Loucy (cell line): ENCODE results near the gene TIAM1.

Source experiments
- EZH2phosphoT487 ChIP-seq: fragments of 200-600 bp; IDR thresholded peaks from 2 replicates; pipeline ENCODE4 v1.6.1; 2018; ENCODE audit warnings: antibody characterized with exemption, mild to moderate bottlenecking, moderate library complexity, borderline replicate concordance
- TF ChIP-seq, protein P1 (sequence below): fragments of 200-600 bp; sonication (generic); conservative IDR thresholded peaks from 2 replicates; pipeline ENCODE4 v1.5.1; 2014; ENCODE audit warnings: mild to moderate bottlenecking, antibody characterized with exemption, low read length

DNA sequence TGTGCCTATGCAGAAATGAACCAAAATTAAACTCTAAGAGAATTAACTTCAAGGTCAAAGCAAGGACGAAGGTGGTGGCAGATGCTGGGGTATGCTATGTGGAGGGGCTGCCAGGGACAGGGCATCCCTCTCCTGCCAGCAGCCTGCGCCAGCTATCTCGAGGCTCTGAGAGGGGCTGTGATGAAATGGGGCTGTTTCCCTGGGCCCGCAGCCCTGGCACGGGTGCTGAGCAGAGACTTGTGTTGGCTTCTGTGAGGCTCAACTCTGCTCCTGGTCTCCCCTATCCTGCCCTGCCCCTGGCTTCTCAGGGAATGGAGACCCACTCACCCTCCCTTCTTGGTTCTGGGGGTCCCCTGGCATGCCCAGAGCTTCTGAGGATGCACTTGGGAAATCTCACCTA lies 41.9 kb upstream of the TIAM1 start:
- TF ChIP-seq, protein P1, sequence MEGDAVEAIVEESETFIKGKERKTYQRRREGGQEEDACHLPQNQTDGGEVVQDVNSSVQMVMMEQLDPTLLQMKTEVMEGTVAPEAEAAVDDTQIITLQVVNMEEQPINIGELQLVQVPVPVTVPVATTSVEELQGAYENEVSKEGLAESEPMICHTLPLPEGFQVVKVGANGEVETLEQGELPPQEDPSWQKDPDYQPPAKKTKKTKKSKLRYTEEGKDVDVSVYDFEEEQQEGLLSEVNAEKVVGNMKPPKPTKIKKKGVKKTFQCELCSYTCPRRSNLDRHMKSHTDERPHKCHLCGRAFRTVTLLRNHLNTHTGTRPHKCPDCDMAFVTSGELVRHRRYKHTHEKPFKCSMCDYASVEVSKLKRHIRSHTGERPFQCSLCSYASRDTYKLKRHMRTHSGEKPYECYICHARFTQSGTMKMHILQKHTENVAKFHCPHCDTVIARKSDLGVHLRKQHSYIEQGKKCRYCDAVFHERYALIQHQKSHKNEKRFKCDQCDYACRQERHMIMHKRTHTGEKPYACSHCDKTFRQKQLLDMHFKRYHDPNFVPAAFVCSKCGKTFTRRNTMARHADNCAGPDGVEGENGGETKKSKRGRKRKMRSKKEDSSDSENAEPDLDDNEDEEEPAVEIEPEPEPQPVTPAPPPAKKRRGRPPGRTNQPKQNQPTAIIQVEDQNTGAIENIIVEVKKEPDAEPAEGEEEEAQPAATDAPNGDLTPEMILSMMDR: no peak
- TF ChIP-seq EZH2phosphoT487: no peak
